Activated T-cell treated with anti-CD3 and anti-CD28 coated beads, Interleukin-2, amount 50 U/mL, for 4 hours (primary cell): Measurements from ENCODE around the gene SYNE1. TPM values are rescaled to one million over a fixed set of nuclear protein-coding genes. Genes with fewer than 3 reads are reported as not detected.

Experiments used
- ATAC-seq, 2 donors: fragments of 200-7000 bp; cut with Tn5 transposase; one replicate each; pipeline ENCODE4 v1.10.0; 2021
- DNase-seq: peaks from one replicate; pipeline ENCODE4 v3.0.0-alpha.2; 2020
- H3K27me3 Mint-ChIP-seq: one replicate; pipeline ENCODE4 v1.8.0; 2021; ENCODE audit warnings: low read depth, mixed read lengths
- H3K36me3 Mint-ChIP-seq: one replicate; pipeline ENCODE4 v1.8.0; 2022; ENCODE audit warnings: mixed read lengths; ENCODE audit not compliant: insufficient read depth
- H3K4me1 Mint-ChIP-seq: one replicate; pipeline ENCODE4 v1.8.0; 2021; ENCODE audit warnings: low read depth, mixed read lengths
- H3K4me3 Mint-ChIP-seq: one replicate; pipeline ENCODE4 v1.8.0; 2021; ENCODE audit warnings: mild to moderate bottlenecking, moderate library complexity, mixed read lengths
- H3K9me3 Mint-ChIP-seq: one replicate; pipeline ENCODE4 v1.8.0; 2021; ENCODE audit warnings: mixed read lengths
- total RNA-seq, 3 donors: library from RNA; stranded (reverse); gene quantifications; one replicate each; pipeline ENCODE4 v1.2.1, GENCODE V29; 2021

SYNE1 gene
- total RNA-seq, 3 donors from 2014 or later: 11.0 to 16.1 (median 11.1) TPM

- Mint-ChIP-seq H3K27me3 (peaks cover 6% of the 10 kb centered on the region), H3K9me3 (no peaks in the 10 kb centered on the region), H3K36me3 (no peaks in the 10 kb centered on the region), H3K4me1 (no peaks in the 10 kb centered on the region), H3K4me3 (no peak overlapping the region)
- no peak for ATAC-seq
- DNase-seq: no peak
Measured at GRCh38 chr6:152391179-152391880, 245.8 kb downstream of the SYNE1 start.

GRCh38 chr6:152387091-152387490 lies 250.1 kb downstream of the SYNE1 start:
- no peaks in the 10 kb centered on the region for H3K36me3 Mint-ChIP-seq
- no peaks in the 10 kb centered on the region for H3K4me1 Mint-ChIP-seq
- H3K4me3 Mint-ChIP-seq: no peak overlapping the region
- peaks cover 15% of the 10 kb centered on the region for H3K27me3 Mint-ChIP-seq
- no peaks in the 10 kb centered on the region for H3K9me3 Mint-ChIP-seq
- ATAC-seq (no peak), DNase-seq (no peak)

- H3K4me3 Mint-ChIP-seq: no peak overlapping the region
- H3K9me3 Mint-ChIP-seq: no peaks in the 10 kb centered on the region
- DNase-seq (no peak), ATAC-seq (no peak)
- H3K36me3 Mint-ChIP-seq: no peaks in the 10 kb centered on the region
- H3K4me1 Mint-ChIP-seq: no peaks in the 10 kb centered on the region
- peaks cover 18% of the 10 kb centered on the region for H3K27me3 Mint-ChIP-seq
Measured at GRCh38 chr6:152386131-152386530, 251.0 kb downstream of the SYNE1 start.

- Mint-ChIP-seq H3K4me1 (no peaks in the 10 kb centered on the region), H3K4me3 (no peak overlapping the region), H3K9me3 (no peaks in the 10 kb centered on the region), H3K27me3 (peaks cover 15% of the 10 kb centered on the region), H3K36me3 (no peaks in the 10 kb centered on the region)
- ATAC-seq: no peak
- DNase-seq: no peak
Measured at GRCh38 chr6:152380993-152381898, 255.9 kb downstream of the SYNE1 start.

- peaks cover 15% of the 10 kb centered on the region for H3K27me3 Mint-ChIP-seq
- ATAC-seq (no peak), DNase-seq (no peak)
- no peaks in the 10 kb centered on the region for H3K36me3 Mint-ChIP-seq
- H3K4me1 Mint-ChIP-seq: no peaks in the 10 kb centered on the region
- H3K4me3 Mint-ChIP-seq: no peak overlapping the region
- no peaks in the 10 kb centered on the region for H3K9me3 Mint-ChIP-seq
Measured at GRCh38 chr6:152380351-152380767, 256.8 kb downstream of the SYNE1 start.

- no peaks in the 10 kb centered on the region for H3K36me3 Mint-ChIP-seq
- ATAC-seq: no peak
Measured at GRCh38 chr6:152379423-152379822, 257.7 kb downstream of the SYNE1 start.

GRCh38 chr6:152378169-152378568 lies 259.0 kb downstream of the SYNE1 start:
- Mint-ChIP-seq H3K36me3 (no peaks in the 10 kb centered on the region), H3K4me3 (no peak overlapping the region), H3K4me1 (no peaks in the 10 kb centered on the region), H3K9me3 (no peaks in the 10 kb centered on the region), H3K27me3 (peaks cover 6% of the 10 kb centered on the region)
- no peak for ATAC-seq
- no peak for DNase-seq

More at GRCh38 chr6:152379423-152379822, 257.7 kb downstream of the SYNE1 start:
- no peak for DNase-seq
- Mint-ChIP-seq H3K4me1 (no peaks in the 10 kb centered on the region), H3K27me3 (peaks cover 15% of the 10 kb centered on the region), H3K9me3 (no peaks in the 10 kb centered on the region), H3K4me3 (no peak overlapping the region)

- no peaks in the 10 kb centered on the region for H3K27me3 Mint-ChIP-seq
- H3K4me1 Mint-ChIP-seq: no peaks in the 10 kb centered on the region
- no peaks in the 10 kb centered on the region for H3K9me3 Mint-ChIP-seq
- ATAC-seq: no peak
- H3K36me3 Mint-ChIP-seq: no peaks in the 10 kb centered on the region
- H3K4me3 Mint-ChIP-seq: no peak overlapping the region
- no peak for DNase-seq
Measured at GRCh38 chr6:152375197-152375596, 262.0 kb downstream of the SYNE1 start.

- DNase-seq (no peak), ATAC-seq (no peak)
- Mint-ChIP-seq H3K4me1 (no peaks in the 10 kb centered on the region), H3K4me3 (no peak overlapping the region), H3K27me3 (peaks cover 5% of the 10 kb centered on the region), H3K9me3 (no peaks in the 10 kb centered on the region), H3K36me3 (no peaks in the 10 kb centered on the region)
Measured at GRCh38 chr6:152372945-152373344, 264.2 kb downstream of the SYNE1 start.

GRCh38 chr6:152371775-152372174 lies 265.4 kb downstream of the SYNE1 start:
- ATAC-seq: no peak
- H3K27me3 Mint-ChIP-seq: peaks cover 5% of the 10 kb centered on the region
- no peak overlapping the region for H3K4me3 Mint-ChIP-seq
- DNase-seq: no peak
- no peaks in the 10 kb centered on the region for H3K4me1 Mint-ChIP-seq
- no peaks in the 10 kb centered on the region for H3K9me3 Mint-ChIP-seq
- H3K36me3 Mint-ChIP-seq: no peaks in the 10 kb centered on the region

- no peak for ATAC-seq
- H3K4me1 Mint-ChIP-seq: no peaks in the 10 kb centered on the region
- H3K4me3 Mint-ChIP-seq: no peak overlapping the region
- H3K27me3 Mint-ChIP-seq: peaks cover 5% of the 10 kb centered on the region
- H3K36me3 Mint-ChIP-seq: no peaks in the 10 kb centered on the region
- H3K9me3 Mint-ChIP-seq: no peaks in the 10 kb centered on the region
- no peak for DNase-seq
Measured at GRCh38 chr6:152368751-152369624, 268.2 kb downstream of the SYNE1 start.

GRCh38 chr6:152364866-152365265 lies 272.3 kb downstream of the SYNE1 start:
- no peak overlapping the region for H3K4me3 Mint-ChIP-seq

GRCh38 chr6:152360034-152360433 lies 277.1 kb downstream of the SYNE1 start:
- Mint-ChIP-seq H3K4me3 (no peak overlapping the region), H3K36me3 (no peaks in the 10 kb centered on the region), H3K9me3 (no peaks in the 10 kb centered on the region), H3K4me1 (no peaks in the 10 kb centered on the region), H3K27me3 (no peaks in the 10 kb centered on the region)
- ATAC-seq: no peak
- no peak for DNase-seq

More at GRCh38 chr6:152364866-152365265, 272.3 kb downstream of the SYNE1 start:
- Mint-ChIP-seq H3K4me1 (no peaks in the 10 kb centered on the region), H3K27me3 (peaks cover 5% of the 10 kb centered on the region), H3K9me3 (no peaks in the 10 kb centered on the region), H3K36me3 (no peaks in the 10 kb centered on the region)
- DNase-seq (no peak), ATAC-seq (no peak)

GRCh38 chr6:152356662-152357061 lies 280.5 kb downstream of the SYNE1 start:
- H3K4me1 Mint-ChIP-seq: no peaks in the 10 kb centered on the region
- peaks cover 2% of the 10 kb centered on the region for H3K36me3 Mint-ChIP-seq
- DNase-seq: no peak
- no peak overlapping the region for H3K4me3 Mint-ChIP-seq
- ATAC-seq: no peak
- H3K9me3 Mint-ChIP-seq: no peaks in the 10 kb centered on the region
- H3K27me3 Mint-ChIP-seq: no peaks in the 10 kb centered on the region
